Vagina (tissue), 2 donors: ENCODE measurements around the gene ATOSB.

ENCODE experiments used
- POLR2A ChIP-seq, 2 donors: fragments of 450-650 bp; IDR thresholded peaks; one replicate each; pipeline ENCODE4 v1.6.1; 2017; ENCODE audit warnings: antibody characterized with exemption in 2 of 2, mild to moderate bottlenecking in 2 of 2, moderate library complexity in 2 of 2
- POLR2AphosphoS5 ChIP-seq, 2 donors: sonication (generic); formaldehyde crosslinking; IDR thresholded peaks; one replicate each; pipeline ENCODE4 v1.9.0; 2017; ENCODE audit warnings: antibody characterized with exemption in 2 of 2, mild to moderate bottlenecking in 2 of 2, low read depth in 1 of 2; ENCODE audit not compliant: insufficient read depth in 1 of 2

DNA sequence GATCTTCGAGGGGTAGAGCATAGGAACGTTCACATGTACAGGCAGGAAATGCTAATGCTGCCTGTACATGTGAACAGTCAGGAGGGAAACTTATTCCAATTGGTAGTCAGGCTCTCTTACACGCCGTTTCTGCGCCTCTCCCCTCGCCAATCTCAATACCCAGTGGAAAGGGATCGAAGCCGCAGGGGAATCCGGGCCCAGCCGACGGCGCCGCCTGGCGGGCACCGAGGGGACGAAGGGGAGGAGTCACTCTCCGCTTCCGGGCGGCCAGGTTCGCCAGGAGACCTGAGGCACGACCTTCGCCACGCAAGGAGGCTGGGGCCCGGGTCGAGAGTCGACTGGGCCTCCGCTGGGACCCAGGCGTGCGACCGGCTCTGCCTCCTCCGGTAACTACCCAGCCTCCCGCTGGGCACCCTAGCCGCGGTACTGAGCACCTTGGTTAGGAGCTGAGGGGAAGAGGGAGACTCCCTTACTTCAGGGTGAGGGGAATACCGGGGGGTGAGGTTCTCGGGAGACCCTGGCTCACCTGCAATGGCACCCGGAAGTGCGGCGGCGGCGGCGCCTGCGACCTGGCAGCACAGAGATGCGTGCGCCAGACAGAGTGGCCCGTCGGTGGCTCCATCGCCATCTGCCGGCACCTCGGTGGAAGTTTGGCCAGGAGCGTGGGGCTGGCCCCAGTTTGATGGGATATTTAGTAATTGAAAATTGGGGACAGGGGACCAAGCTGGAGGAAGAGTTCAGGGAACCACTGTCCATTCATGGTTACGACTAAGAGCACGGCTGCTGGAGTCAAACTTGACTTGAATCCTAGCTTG, 19.4 kb downstream of the ATOSB start, which contains the start of gene PIGO:
- TF ChIP-seq POLR2AphosphoS5 (IDR thresholded peaks at IDR 0.05; ENCODE audit: insufficient read depth in 1 of 2, low read depth in 1 of 2) (peak in 1 of 2 donors; percentile 90), POLR2A (IDR thresholded peaks at IDR 0.05) (peak in 1 of 2 donors; percentile 15)
